ENCODE measurements around the gene MAT2B. TPM values are rescaled to one million over a fixed set of nuclear protein-coding genes. Genes with fewer than 3 reads are reported as not detected.

Gene MAT2B
- polyA plus RNA-seq, 2 of the 4 experiments (the other 2 are of a cell fraction), result 58.6 to 74.0 TPM

- no peak for TF ChIP-seq MYC (IDR thresholded peaks at IDR 0.05; ENCODE audit: borderline replicate concordance, low read length)
- no peak for TF ChIP-seq MAZ (IDR thresholded peaks at IDR 0.05; ENCODE audit: borderline replicate concordance, low read depth, low read length)
- TF ChIP-seq MAFK (IDR thresholded peaks at IDR 0.05; ENCODE audit: partially characterized antibody), result no peak
These were observed 62.4 kb downstream of the MAT2B start (continued) for GRCh38 chr5:163567811-163568210.

Other genes starting within 250 kb of the MAT2B start
- gene CCNG1, start 68.0 kb upstream of the MAT2B start, polyA plus RNA-seq (2011; rRNA removed), result 76.5 and 80.5 TPM in 2 replicates
- 69.5 to 80.8 TPM (median 80.3 TPM) in 3 replicates for gene CCNG1, start 68.0 kb upstream of the MAT2B start, polyA plus RNA-seq (2017; fragmentation: RNase III; extraction: RNeasy Plus Mini Kit Qiagen cat#74134 plus additional on column Dnase treatment)
- gene NUDCD2, start 45.5 kb upstream of the MAT2B start, polyA plus RNA-seq (2011; rRNA removed), result 17.0 and 22.3 TPM in 2 replicates
- gene NUDCD2, start 45.5 kb upstream of the MAT2B start, polyA plus RNA-seq (2017; fragmentation: RNase III; extraction: RNeasy Plus Mini Kit Qiagen cat#74134 plus additional on column Dnase treatment), result 37.1 to 43.9 TPM (median 38.4 TPM) in 3 replicates
- 32.9 and 66.0 TPM in 2 replicates for gene HMMR, start 45.0 kb upstream of the MAT2B start, polyA plus RNA-seq (2011; rRNA removed)
- 30.7 to 38.4 TPM (median 34.0 TPM) in 3 replicates for gene HMMR, start 45.0 kb upstream of the MAT2B start, polyA plus RNA-seq (2017; fragmentation: RNase III; extraction: RNeasy Plus Mini Kit Qiagen cat#74134 plus additional on column Dnase treatment)